K562 (cell line): ENCODE data around the gene SLC6A9. TPM values are rescaled to one million over a fixed set of nuclear protein-coding genes. Genes with fewer than 3 reads are reported as not detected.
A peak's percentile ranks its signal among the peaks of the same experiment; 100 is the strongest.

Source experiments
- CEBPG ChIP-seq, 3 experiments: fragments of 200-800 bp in 1 of 3; sonication (Bioruptor generic) in 1 of 3; sonication (generic) in 1 of 3; formaldehyde crosslinking in 1 of 3; IDR thresholded peaks in 2 of 3; conservative IDR thresholded peaks in 1 of 3; 2 replicates each; pipeline versions ENCODE4 v1.6.1 to v1.8.0; 2016 to 2022; ENCODE audit warnings: missing compliant biosample characterization in 2 of 3, missing genetic modification characterization in 2 of 3, mild to moderate bottlenecking in 1 of 3, missing genetic modification reagents in 1 of 3
- FOXJ3 ChIP-seq: sonication (generic); formaldehyde crosslinking; IDR thresholded peaks from 2 replicates; pipeline ENCODE4 v1.4.0; 2020; ENCODE audit warnings: mild to moderate bottlenecking, missing genetic modification reagents
- IFI16 ChIP-seq: fragments of 250-450 bp; sonication (Bioruptor Pico); IDR thresholded peaks from 2 replicates; pipeline ENCODE4 v2.1.2; 2022; ENCODE audit warnings: mild to moderate bottlenecking, inconsistent platforms
- KDM4B ChIP-seq, 2 experiments: fragments of 450-650 bp in 1 of 2; sonication (generic) in 1 of 2; IDR thresholded peaks; 2 replicates each; pipeline ENCODE4 v1.6.1; 2016 to 2017; ENCODE audit warnings: borderline replicate concordance in 2 of 2, antibody characterized with exemption in 1 of 2, low read depth in 1 of 2, mild to moderate bottlenecking in 1 of 2
- KDM5B ChIP-seq: fragments of 200-600 bp; sonication (generic); IDR thresholded peaks from 2 replicates; pipeline ENCODE4 v1.6.1; 2012; ENCODE audit warnings: low read depth, mild to moderate bottlenecking, moderate library complexity, low read length, control low read depth, inconsistent platforms; ENCODE audit not compliant: insufficient replicate concordance
- RCOR1 ChIP-seq, 2 experiments: IDR thresholded peaks; 2 replicates each; pipeline ENCODE4 v1.6.1; 2012; ENCODE audit warnings: low read depth in 2 of 2, low read length in 2 of 2, borderline replicate concordance in 1 of 2, improper control_type of control experiment in 1 of 2
- SREBF1 ChIP-seq: fragments of 150-350 bp; IDR thresholded peaks from 2 replicates; pipeline ENCODE4 v1.6.1; 2014; ENCODE audit warnings: antibody characterized with exemption, low read depth, low read length, borderline replicate concordance
- TAF1 ChIP-seq: IDR thresholded peaks from 2 replicates; pipeline ENCODE4 v1.6.1; 2011; ENCODE audit warnings: mild to moderate bottlenecking, low read length, moderate library complexity; ENCODE audit not compliant: insufficient read depth, control insufficient read depth, severe bottlenecking; ENCODE audit errors: extremely low read depth
- TAF9B ChIP-seq: fragments of 450-650 bp; IDR thresholded peaks from 2 replicates; pipeline ENCODE4 v1.6.1; 2018; ENCODE audit warnings: mild to moderate bottlenecking; ENCODE audit not compliant: partially characterized antibody
- TEAD4 ChIP-seq, 2 experiments: sonication (generic) in 1 of 2; formaldehyde crosslinking in 1 of 2; IDR thresholded peaks; 2 replicates each; pipeline versions ENCODE4 v1.6.1 to v1.8.0; 2012 to 2022; ENCODE audit warnings: borderline replicate concordance in 1 of 2, inconsistent platforms in 1 of 2, low read length in 1 of 2, mild to moderate bottlenecking in 1 of 2, missing genetic modification reagents in 1 of 2
- ZFP1 ChIP-seq: fragments of 450-650 bp; formaldehyde crosslinking; IDR thresholded peaks from 2 replicates; pipeline ENCODE4 v1.4.0; 2020; ENCODE audit warnings: mild to moderate bottlenecking, mixed read lengths
- ZFPM2 ChIP-seq: fragments of 250-450 bp; sonication (Bioruptor Pico); IDR thresholded peaks from 2 replicates; pipeline ENCODE4 v1.5.1; 2022; ENCODE audit warnings: mild to moderate bottlenecking
- ZNF324 ChIP-seq: fragments of 250-450 bp; sonication (Bioruptor Pico); IDR thresholded peaks from 2 replicates; pipeline ENCODE4 v1.4.0; 2020; ENCODE audit warnings: mild to moderate bottlenecking
- ZNF444 ChIP-seq: fragments of 250-450 bp; sonication (Bioruptor Pico); IDR thresholded peaks from 2 replicates; pipeline ENCODE4 v1.4.0; 2020; ENCODE audit warnings: mild to moderate bottlenecking, moderate library complexity
- polyA plus RNA-seq, 8 experiments: library from polyadenylated mRNA; depleted of rRNA in 4 of 8; stranded (reverse) in 5 of 8; unstranded in 3 of 8; fragments of >200 nt; fragmentation: Nextera tagmentation in 2 of 8; fragmentation: Illumina TruSeq in 1 of 8; extraction: Ambion mirVana in 2 of 8; extraction: Trizol in 1 of 8; gene quantifications; 2 replicates each; pipeline versions ENCODE4 v1.2.1 to v1.2.3, GENCODE V29; 2011 to 2014; ENCODE audit warnings: inconsistent platforms in 1 of 8, missing spikeins in 1 of 8
- total RNA-seq, 7 experiments: library from RNA; depleted of rRNA in 6 of 7; stranded (reverse); fragments of >200 nt in 6 of 7; fragmentation: Illumina TruSeq in 2 of 7; extraction: Trizol in 2 of 7; gene quantifications; 2 replicates each; pipeline versions ENCODE4 v1.2.1 to v1.2.3, GENCODE V29; 2011 to 2021; ENCODE audit warnings: low replicate concordance in 1 of 7
- TF ChIP-seq, protein P1 (sequence below): fragments of 200-800 bp; sonication (Bioruptor generic); IDR thresholded peaks from 2 replicates; pipeline ENCODE4 v1.6.1; 2017; ENCODE audit warnings: missing genetic modification characterization, missing compliant biosample characterization
- TF ChIP-seq, protein P2 (sequence below): fragments of 150-350 bp; conservative IDR thresholded peaks from 2 replicates; pipeline ENCODE4 v1.6.1; 2014; ENCODE audit warnings: low read length
- TF ChIP-seq, protein P3 (sequence below), 2 experiments: fragments of 450-650 bp; IDR thresholded peaks; 2 replicates each; pipeline ENCODE4 v1.6.1; 2018; ENCODE audit warnings: mild to moderate bottlenecking in 2 of 2, low read depth in 1 of 2; ENCODE audit not compliant: partially characterized antibody in 2 of 2

Gene SLC6A9
- total and polyA plus RNA-seq, 9 of the 15 experiments (the other 6 are each of a cell fraction or from before 2014, with no cell fraction given), result 0.17 to 18.7 (median 2.9) TPM

GRCh38 chr1:43975249-43975961 is 55.9 kb downstream of the SLC6A9 start (continued):
- TF ChIP-seq ZNF444 (CRISPR knock-in tag), result no peak
- TF ChIP-seq KDM5B, result no peak
- peak; percentile 26; the same call in 1 of the 2 replicates for TF ChIP-seq CEBPG (CRISPR knock-in tag; IDR thresholded peaks at IDR 0.05)
- TF ChIP-seq CEBPG (tag; conservative IDR thresholded peaks at IDR 0.05 in 1 of 2, IDR thresholded peaks at IDR 0.05 in 1 of 2), result no peak
- TF ChIP-seq TAF9B, result no peak
- TF ChIP-seq RCOR1 (IDR thresholded peaks at IDR 0.05; ENCODE audit: borderline replicate concordance in 1 of 2, low read depth in 2 of 2, low read length in 2 of 2), result no peak; a peak in 1 of 4 replicates
- TF ChIP-seq TEAD4 (IDR thresholded peaks at IDR 0.05; ENCODE audit: low read length), result 0 out of 2 replicates have a peak, but pooled peaks have one; percentile 6
- TF ChIP-seq TEAD4 (CRISPR knock-in tag; IDR thresholded peaks at IDR 0.05; ENCODE audit: borderline replicate concordance), result 0 out of 2 replicates have a peak, but pooled peaks have one; percentile 14
- TF ChIP-seq ZNF324 (CRISPR knock-in tag), result no peak
- no peak for TF ChIP-seq SREBF1
- TF ChIP-seq, protein P1, sequence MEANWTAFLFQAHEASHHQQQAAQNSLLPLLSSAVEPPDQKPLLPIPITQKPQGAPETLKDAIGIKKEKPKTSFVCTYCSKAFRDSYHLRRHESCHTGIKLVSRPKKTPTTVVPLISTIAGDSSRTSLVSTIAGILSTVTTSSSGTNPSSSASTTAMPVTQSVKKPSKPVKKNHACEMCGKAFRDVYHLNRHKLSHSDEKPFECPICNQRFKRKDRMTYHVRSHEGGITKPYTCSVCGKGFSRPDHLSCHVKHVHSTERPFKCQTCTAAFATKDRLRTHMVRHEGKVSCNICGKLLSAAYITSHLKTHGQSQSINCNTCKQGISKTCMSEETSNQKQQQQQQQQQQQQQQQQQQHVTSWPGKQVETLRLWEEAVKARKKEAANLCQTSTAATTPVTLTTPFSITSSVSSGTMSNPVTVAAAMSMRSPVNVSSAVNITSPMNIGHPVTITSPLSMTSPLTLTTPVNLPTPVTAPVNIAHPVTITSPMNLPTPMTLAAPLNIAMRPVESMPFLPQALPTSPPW (CRISPR knock-in tag), result peak; percentile 62
- no peak for TF ChIP-seq ZFPM2 (CRISPR knock-in tag)
- TF ChIP-seq, protein P2, sequence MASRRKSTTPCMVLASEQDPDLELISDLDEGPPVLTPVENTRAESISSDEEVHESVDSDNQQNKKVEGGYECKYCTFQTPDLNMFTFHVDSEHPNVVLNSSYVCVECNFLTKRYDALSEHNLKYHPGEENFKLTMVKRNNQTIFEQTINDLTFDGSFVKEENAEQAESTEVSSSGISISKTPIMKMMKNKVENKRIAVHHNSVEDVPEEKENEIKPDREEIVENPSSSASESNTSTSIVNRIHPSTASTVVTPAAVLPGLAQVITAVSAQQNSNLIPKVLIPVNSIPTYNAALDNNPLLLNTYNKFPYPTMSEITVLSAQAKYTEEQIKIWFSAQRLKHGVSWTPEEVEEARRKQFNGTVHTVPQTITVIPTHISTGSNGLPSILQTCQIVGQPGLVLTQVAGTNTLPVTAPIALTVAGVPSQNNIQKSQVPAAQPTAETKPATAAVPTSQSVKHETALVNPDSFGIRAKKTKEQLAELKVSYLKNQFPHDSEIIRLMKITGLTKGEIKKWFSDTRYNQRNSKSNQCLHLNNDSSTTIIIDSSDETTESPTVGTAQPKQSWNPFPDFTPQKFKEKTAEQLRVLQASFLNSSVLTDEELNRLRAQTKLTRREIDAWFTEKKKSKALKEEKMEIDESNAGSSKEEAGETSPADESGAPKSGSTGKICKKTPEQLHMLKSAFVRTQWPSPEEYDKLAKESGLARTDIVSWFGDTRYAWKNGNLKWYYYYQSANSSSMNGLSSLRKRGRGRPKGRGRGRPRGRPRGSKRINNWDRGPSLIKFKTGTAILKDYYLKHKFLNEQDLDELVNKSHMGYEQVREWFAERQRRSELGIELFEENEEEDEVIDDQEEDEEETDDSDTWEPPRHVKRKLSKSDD, result no peak
- TF ChIP-seq, protein P3, sequence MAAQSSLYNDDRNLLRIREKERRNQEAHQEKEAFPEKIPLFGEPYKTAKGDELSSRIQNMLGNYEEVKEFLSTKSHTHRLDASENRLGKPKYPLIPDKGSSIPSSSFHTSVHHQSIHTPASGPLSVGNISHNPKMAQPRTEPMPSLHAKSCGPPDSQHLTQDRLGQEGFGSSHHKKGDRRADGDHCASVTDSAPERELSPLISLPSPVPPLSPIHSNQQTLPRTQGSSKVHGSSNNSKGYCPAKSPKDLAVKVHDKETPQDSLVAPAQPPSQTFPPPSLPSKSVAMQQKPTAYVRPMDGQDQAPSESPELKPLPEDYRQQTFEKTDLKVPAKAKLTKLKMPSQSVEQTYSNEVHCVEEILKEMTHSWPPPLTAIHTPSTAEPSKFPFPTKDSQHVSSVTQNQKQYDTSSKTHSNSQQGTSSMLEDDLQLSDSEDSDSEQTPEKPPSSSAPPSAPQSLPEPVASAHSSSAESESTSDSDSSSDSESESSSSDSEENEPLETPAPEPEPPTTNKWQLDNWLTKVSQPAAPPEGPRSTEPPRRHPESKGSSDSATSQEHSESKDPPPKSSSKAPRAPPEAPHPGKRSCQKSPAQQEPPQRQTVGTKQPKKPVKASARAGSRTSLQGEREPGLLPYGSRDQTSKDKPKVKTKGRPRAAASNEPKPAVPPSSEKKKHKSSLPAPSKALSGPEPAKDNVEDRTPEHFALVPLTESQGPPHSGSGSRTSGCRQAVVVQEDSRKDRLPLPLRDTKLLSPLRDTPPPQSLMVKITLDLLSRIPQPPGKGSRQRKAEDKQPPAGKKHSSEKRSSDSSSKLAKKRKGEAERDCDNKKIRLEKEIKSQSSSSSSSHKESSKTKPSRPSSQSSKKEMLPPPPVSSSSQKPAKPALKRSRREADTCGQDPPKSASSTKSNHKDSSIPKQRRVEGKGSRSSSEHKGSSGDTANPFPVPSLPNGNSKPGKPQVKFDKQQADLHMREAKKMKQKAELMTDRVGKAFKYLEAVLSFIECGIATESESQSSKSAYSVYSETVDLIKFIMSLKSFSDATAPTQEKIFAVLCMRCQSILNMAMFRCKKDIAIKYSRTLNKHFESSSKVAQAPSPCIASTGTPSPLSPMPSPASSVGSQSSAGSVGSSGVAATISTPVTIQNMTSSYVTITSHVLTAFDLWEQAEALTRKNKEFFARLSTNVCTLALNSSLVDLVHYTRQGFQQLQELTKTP (IDR thresholded peaks at IDR 0.05; ENCODE audit: low read depth in 1 of 2, partially characterized antibody in 2 of 2), result no peak
- peak; percentile 12 for TF ChIP-seq TAF1
- no peak for TF ChIP-seq KDM4B (IDR thresholded peaks at IDR 0.05; ENCODE audit: borderline replicate concordance in 2 of 2, low read depth in 1 of 2)
- TF ChIP-seq IFI16 (CRISPR knock-in tag), result no peak
- no peak for TF ChIP-seq ZFP1 (CRISPR knock-in tag)
- no peak for TF ChIP-seq FOXJ3
